PFSK-1 (cell line): Measurements from ENCODE around the gene SV2C.

Experiments used
- POLR2AphosphoS5 ChIP-seq: IDR thresholded peaks from 2 replicates; pipeline ENCODE4 v1.6.1; 2012; ENCODE audit warnings: low read depth, mild to moderate bottlenecking, control low read depth, low read length, moderate library complexity
- TF ChIP-seq, protein P1 (sequence below), 2 experiments: IDR thresholded peaks; 2 replicates each; pipeline versions ENCODE4 v1.6.1 to v1.8.0; 2011 to 2012; ENCODE audit warnings: low read depth in 2 of 2, low read length in 2 of 2, control low read depth in 1 of 2, inconsistent platforms in 1 of 2, mild to moderate bottlenecking in 1 of 2, moderate library complexity in 1 of 2; ENCODE audit not compliant: insufficient read depth in 1 of 2

DNA sequence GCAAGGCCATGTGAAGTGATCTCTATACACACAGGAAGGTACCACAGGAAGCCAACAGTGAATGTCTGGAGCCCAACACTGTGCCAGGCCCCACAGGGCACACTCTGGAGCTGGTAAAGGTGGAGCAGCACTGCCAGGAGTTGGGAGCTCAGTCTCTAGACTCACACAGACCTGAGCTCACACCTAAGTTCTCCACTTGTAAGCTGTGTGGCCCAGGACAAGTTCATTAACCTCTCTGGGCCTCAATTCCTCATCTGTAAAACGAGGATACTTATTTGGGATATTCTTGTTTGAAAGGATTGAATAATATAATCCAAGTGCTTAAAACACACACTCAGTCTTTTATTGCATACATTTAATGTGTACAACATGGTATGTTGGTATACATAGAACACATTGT is 259.3 kb downstream of the SV2C start:
- no peak for TF ChIP-seq POLR2AphosphoS5
- TF ChIP-seq, protein P1, sequence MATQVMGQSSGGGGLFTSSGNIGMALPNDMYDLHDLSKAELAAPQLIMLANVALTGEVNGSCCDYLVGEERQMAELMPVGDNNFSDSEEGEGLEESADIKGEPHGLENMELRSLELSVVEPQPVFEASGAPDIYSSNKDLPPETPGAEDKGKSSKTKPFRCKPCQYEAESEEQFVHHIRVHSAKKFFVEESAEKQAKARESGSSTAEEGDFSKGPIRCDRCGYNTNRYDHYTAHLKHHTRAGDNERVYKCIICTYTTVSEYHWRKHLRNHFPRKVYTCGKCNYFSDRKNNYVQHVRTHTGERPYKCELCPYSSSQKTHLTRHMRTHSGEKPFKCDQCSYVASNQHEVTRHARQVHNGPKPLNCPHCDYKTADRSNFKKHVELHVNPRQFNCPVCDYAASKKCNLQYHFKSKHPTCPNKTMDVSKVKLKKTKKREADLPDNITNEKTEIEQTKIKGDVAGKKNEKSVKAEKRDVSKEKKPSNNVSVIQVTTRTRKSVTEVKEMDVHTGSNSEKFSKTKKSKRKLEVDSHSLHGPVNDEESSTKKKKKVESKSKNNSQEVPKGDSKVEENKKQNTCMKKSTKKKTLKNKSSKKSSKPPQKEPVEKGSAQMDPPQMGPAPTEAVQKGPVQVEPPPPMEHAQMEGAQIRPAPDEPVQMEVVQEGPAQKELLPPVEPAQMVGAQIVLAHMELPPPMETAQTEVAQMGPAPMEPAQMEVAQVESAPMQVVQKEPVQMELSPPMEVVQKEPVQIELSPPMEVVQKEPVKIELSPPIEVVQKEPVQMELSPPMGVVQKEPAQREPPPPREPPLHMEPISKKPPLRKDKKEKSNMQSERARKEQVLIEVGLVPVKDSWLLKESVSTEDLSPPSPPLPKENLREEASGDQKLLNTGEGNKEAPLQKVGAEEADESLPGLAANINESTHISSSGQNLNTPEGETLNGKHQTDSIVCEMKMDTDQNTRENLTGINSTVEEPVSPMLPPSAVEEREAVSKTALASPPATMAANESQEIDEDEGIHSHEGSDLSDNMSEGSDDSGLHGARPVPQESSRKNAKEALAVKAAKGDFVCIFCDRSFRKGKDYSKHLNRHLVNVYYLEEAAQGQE (IDR thresholded peaks at IDR 0.05; ENCODE audit: insufficient read depth in 1 of 2, low read depth in 2 of 2, low read length in 2 of 2) = no peak
